Measurements from ENCODE around the gene SELENOM.
"Not testable (repeated sequence)": the region's sequence is repeated elsewhere in the genome, so short reads cannot be mapped to it uniquely, and the experiment has no call there.

SELENOM gene

GRCh38 chr22:31105282-31105929 is 2.0 kb downstream of the SELENOM start:
- no peak for DNase-seq (ENCODE audit: low read depth)

GRCh38 chr22:31104869-31105268 is 2.5 kb downstream of the SELENOM start:
- peak; percentile 42 for DNase-seq (ENCODE audit: low read depth)

GRCh38 chr22:31103899-31104694 is 3.3 kb downstream of the SELENOM start:
- DNase-seq (ENCODE audit: low read depth): no peak

- peak; percentile 29 for DNase-seq (ENCODE audit: low read depth)
These were observed 4.3 kb downstream of the SELENOM start for GRCh38 chr22:31103111-31103510.

GRCh38 chr22:31102441-31103081 is 4.8 kb downstream of the SELENOM start:
- DNase-seq (ENCODE audit: low read depth): peak; percentile 98

- no peak for DNase-seq (ENCODE audit: low read depth)
These were observed 6.4 kb downstream of the SELENOM start for GRCh38 chr22:31100762-31101525.

- DNase-seq (ENCODE audit: low read depth): no peak
These were observed 7.3 kb downstream of the SELENOM start for GRCh38 chr22:31099841-31100761.

GRCh38 chr22:31099386-31099785 is 8.0 kb downstream of the SELENOM start:
- peak; percentile 57 for DNase-seq (ENCODE audit: low read depth)

- peak; percentile 57 for DNase-seq (ENCODE audit: low read depth)
These were observed 8.7 kb downstream of the SELENOM start for GRCh38 chr22:31098632-31099110.

GRCh38 chr22:31097941-31098631 is 9.3 kb downstream of the SELENOM start:
- no peak for DNase-seq (ENCODE audit: low read depth)

- DNase-seq (ENCODE audit: low read depth): not testable (repeated sequence)
These were observed 9.8 kb downstream of the SELENOM start for GRCh38 chr22:31097539-31097938.

- DNase-seq (ENCODE audit: low read depth): no peak
These were observed 10.6 kb downstream of the SELENOM start for GRCh38 chr22:31096657-31097279.

- DNase-seq (ENCODE audit: low read depth): no peak
These were observed 11.6 kb downstream of the SELENOM start for GRCh38 chr22:31095637-31096249.

- DNase-seq (ENCODE audit: low read depth): no peak
These were observed 12.6 kb downstream of the SELENOM start for GRCh38 chr22:31094741-31095140.

GRCh38 chr22:31094021-31094551 is 13.3 kb downstream of the SELENOM start:
- DNase-seq (ENCODE audit: low read depth): no peak

GRCh38 chr22:31093086-31093850 is 14.1 kb downstream of the SELENOM start:
- no peak for DNase-seq (ENCODE audit: low read depth)

- DNase-seq (ENCODE audit: low read depth): no peak
These were observed 15.2 kb downstream of the SELENOM start for GRCh38 chr22:31092161-31092560.
